Camera-type eye (tissue), 1 donor: Measurements from ENCODE around the gene MS4A7. TPM values are rescaled to one million over a fixed set of nuclear protein-coding genes. Genes with fewer than 3 reads are reported as not detected.

Source experiments
- total RNA-seq: library from RNA; depleted of rRNA; stranded (reverse); fragments of >200 nt; gene quantifications from one replicate; pipeline ENCODE4 v1.2.3, GENCODE V29; 2014

The MS4A7 gene, protein sequence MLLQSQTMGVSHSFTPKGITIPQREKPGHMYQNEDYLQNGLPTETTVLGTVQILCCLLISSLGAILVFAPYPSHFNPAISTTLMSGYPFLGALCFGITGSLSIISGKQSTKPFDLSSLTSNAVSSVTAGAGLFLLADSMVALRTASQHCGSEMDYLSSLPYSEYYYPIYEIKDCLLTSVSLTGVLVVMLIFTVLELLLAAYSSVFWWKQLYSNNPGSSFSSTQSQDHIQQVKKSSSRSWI
- total RNA-seq: 8.8 TPM

GRCh38 chr11:60378354-60378753 lies at the start of gene MS4A7:
Gene MS4A7 (plus strand): TSS chr11:60378532. CDS start chr11:60383142, 4,610 bp downstream.

GRCh38 chr11:60396382-60396781 lies 18.1 kb downstream of the MS4A7 start, which contains the start of gene MS4A14:
Gene MS4A14 (plus strand): TSS chr11:60396459. CDS start chr11:60396579, 120 bp downstream.

DNA sequence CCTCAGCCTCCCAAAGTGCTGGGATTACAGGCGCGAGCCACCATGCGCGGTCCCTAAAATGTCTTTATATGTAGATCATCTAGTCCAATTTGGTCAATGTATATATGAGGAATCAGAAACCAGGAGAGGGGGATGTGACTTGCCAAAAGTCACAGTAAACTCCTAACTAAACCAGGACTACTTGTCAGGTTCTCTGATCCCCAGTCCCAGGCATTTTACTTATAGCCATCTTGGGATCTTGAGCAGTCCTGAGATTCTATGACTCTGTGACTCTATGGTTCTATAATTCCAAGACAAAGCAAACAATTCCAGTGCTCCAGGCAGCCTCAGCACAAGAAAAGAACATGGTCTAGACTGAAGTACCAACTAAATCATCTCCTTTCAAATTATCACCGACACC lies 50.9 kb downstream of the MS4A7 start, which contains the start of gene MS4A5:
Gene MS4A5 (plus strand): TSS at position 301 of the 400 bp plus-strand sequence. CDS start 103 bp downstream, outside the sequence.

Other genes with a start within 250 kb of the MS4A7 start
- 16.2 TPM for gene MS4A6A, start 195.4 kb upstream of the MS4A7 start, total RNA-seq
- gene MS4A4E, start 135.4 kb upstream of the MS4A7 start, total RNA-seq: 0.49 TPM
- 3.6 TPM for gene MS4A4A, start 97.9 kb upstream of the MS4A7 start, total RNA-seq
- not detected for gene MS4A6E, start 51.3 kb upstream of the MS4A7 start, total RNA-seq
- gene MS4A14, start 17.9 kb downstream of the MS4A7 start, total RNA-seq: not detected
- gene MS4A5, start 51.0 kb downstream of the MS4A7 start, total RNA-seq: not detected
- gene MS4A1, start 77.3 kb downstream of the MS4A7 start, total RNA-seq: 0.93 TPM
- not detected for gene MS4A12, start 114.2 kb downstream of the MS4A7 start, total RNA-seq
- not detected for gene MS4A13, start 136.9 kb downstream of the MS4A7 start, total RNA-seq